SK-N-SH treated with all-trans-retinoic acid at 6 μM for 48 hours (cell line): ENCODE data around the gene CDK2.

Experiments used
- ATAC-seq: fragments of 200-7000 bp; cut with Tn5 transposase; 3 replicates; pipeline ENCODE4 v1.9.1; 2020; ENCODE audit warnings: mild to moderate bottlenecking, moderate library complexity
- ARNTL ChIP-seq: fragments of 450-650 bp; formaldehyde crosslinking; IDR thresholded peaks from 2 replicates; pipeline ENCODE4 v1.5.0; 2020; ENCODE audit warnings: low read depth, mild to moderate bottlenecking, moderate library complexity, borderline replicate concordance
- CREB5 ChIP-seq: fragments of 250-450 bp; sonication (Bioruptor Pico); IDR thresholded peaks from 2 replicates; pipeline ENCODE4 v1.5.1; 2020; ENCODE audit warnings: low read depth, mild to moderate bottlenecking, moderate library complexity
- CSDC2 ChIP-seq: fragments of 250-450 bp; sonication (Bioruptor Pico); IDR thresholded peaks from 2 replicates; pipeline ENCODE4 v1.5.0; 2020; ENCODE audit warnings: mild to moderate bottlenecking, moderate library complexity
- CSRNP3 ChIP-seq: fragments of 250-450 bp; sonication (Bioruptor Pico); IDR thresholded peaks from 2 replicates; pipeline ENCODE4 v1.5.1; 2021; ENCODE audit warnings: mild to moderate bottlenecking, moderate library complexity
- ESRRG ChIP-seq: fragments of 250-450 bp; sonication (Bioruptor Pico); IDR thresholded peaks from 2 replicates; pipeline ENCODE4 v1.6.1; 2021; ENCODE audit warnings: mild to moderate bottlenecking
- GLIS3 ChIP-seq: fragments of 250-450 bp; sonication (Bioruptor Pico); IDR thresholded peaks from 2 replicates; pipeline ENCODE4 v1.5.0; 2020; ENCODE audit warnings: mild to moderate bottlenecking, moderate library complexity
- ISL1 ChIP-seq: fragments of 250-450 bp; sonication (Bioruptor Pico); IDR thresholded peaks from 2 replicates; pipeline ENCODE4 v2.1.2; 2022; ENCODE audit warnings: mild to moderate bottlenecking, moderate library complexity
- OSR1 ChIP-seq: fragments of 250-450 bp; sonication (Bioruptor Pico); IDR thresholded peaks from 2 replicates; pipeline ENCODE4 v1.8.0; 2022; ENCODE audit warnings: moderate library complexity, mild to moderate bottlenecking, inconsistent platforms
- PATZ1 ChIP-seq: fragments of 250-450 bp; sonication (Bioruptor Pico); IDR thresholded peaks from 2 replicates; pipeline ENCODE4 v1.8.0; 2020; ENCODE audit warnings: mild to moderate bottlenecking, moderate library complexity, borderline replicate concordance
- POU6F1 ChIP-seq: fragments of 250-450 bp; sonication (Bioruptor Pico); IDR thresholded peaks from 2 replicates; pipeline ENCODE4 v1.8.0; 2021; ENCODE audit warnings: low read depth, mild to moderate bottlenecking, moderate library complexity, borderline replicate concordance
- PPARA ChIP-seq: fragments of 250-450 bp; sonication (Bioruptor Pico); IDR thresholded peaks from 2 replicates; pipeline ENCODE4 v1.5.0; 2020; ENCODE audit warnings: mild to moderate bottlenecking, borderline replicate concordance
- SNAI2 ChIP-seq: fragments of 250-450 bp; sonication (Bioruptor Pico); IDR thresholded peaks from 2 replicates; pipeline ENCODE4 v1.5.0; 2020; ENCODE audit warnings: mild to moderate bottlenecking, moderate library complexity
- TCF4 ChIP-seq: fragments of 250-450 bp; sonication (Bioruptor Pico); IDR thresholded peaks from 2 replicates; pipeline ENCODE4 v1.8.0; 2021; ENCODE audit warnings: mild to moderate bottlenecking, moderate library complexity, borderline replicate concordance
- TOX ChIP-seq: fragments of 250-450 bp; sonication (Bioruptor Pico); IDR thresholded peaks from 2 replicates; pipeline ENCODE4 v1.8.0; 2021; ENCODE audit warnings: mild to moderate bottlenecking, moderate library complexity, borderline replicate concordance
- TSHZ2 ChIP-seq: fragments of 250-450 bp; sonication (Bioruptor Pico); IDR thresholded peaks from 2 replicates; pipeline ENCODE4 v1.5.0; 2020; ENCODE audit warnings: mild to moderate bottlenecking, moderate library complexity
- ZC3H10 ChIP-seq: fragments of 250-450 bp; sonication (Bioruptor Pico); IDR thresholded peaks from 2 replicates; pipeline ENCODE4 v1.5.1; 2021; ENCODE audit warnings: mild to moderate bottlenecking, moderate library complexity
- ZFP3 ChIP-seq: fragments of 250-450 bp; sonication (Bioruptor Pico); IDR thresholded peaks from 2 replicates; pipeline ENCODE4 v1.5.0; 2020; ENCODE audit warnings: mild to moderate bottlenecking, moderate library complexity
- ZFP30 ChIP-seq: fragments of 450-650 bp; formaldehyde crosslinking; IDR thresholded peaks from 2 replicates; pipeline ENCODE4 v1.5.0; 2022; ENCODE audit warnings: mild to moderate bottlenecking, moderate library complexity
- ZNF565 ChIP-seq: fragments of 450-650 bp; formaldehyde crosslinking; conservative IDR thresholded peaks from 2 replicates; pipeline ENCODE4 v1.5.0; 2020; ENCODE audit warnings: low read depth, mild to moderate bottlenecking, moderate library complexity
- ZNF70 ChIP-seq: fragments of 450-650 bp; formaldehyde crosslinking; IDR thresholded peaks from 2 replicates; pipeline ENCODE4 v1.5.0; 2020; ENCODE audit warnings: mild to moderate bottlenecking, moderate library complexity
- ZNF8 ChIP-seq: fragments of 450-650 bp; formaldehyde crosslinking; IDR thresholded peaks from 2 replicates; pipeline ENCODE4 v1.5.0; 2020; ENCODE audit warnings: mild to moderate bottlenecking, moderate library complexity

The CDK2 gene

GRCh38 chr12:56011509-56012090 is 45.0 kb downstream of the CDK2 start:
- no peak for ATAC-seq
- TF ChIP-seq CSRNP3 (CRISPR knock-in tag) (no peak), PPARA (CRISPR knock-in tag) (no peak), PATZ1 (no peak), ISL1 (CRISPR knock-in tag) (no peak), CSDC2 (CRISPR knock-in tag) (no peak), ESRRG (CRISPR knock-in tag) (no peak), CREB5 (no peak), ZC3H10 (CRISPR knock-in tag) (no peak), ZNF8 (CRISPR knock-in tag) (no peak), ZFP30 (no peak), ZFP3 (no peak), OSR1 (CRISPR knock-in tag) (no peak), TSHZ2 (CRISPR knock-in tag) (no peak), ARNTL (CRISPR knock-in tag) (no peak), TCF4 (CRISPR knock-in tag) (no peak), ZNF565 (CRISPR knock-in tag) (no peak), SNAI2 (CRISPR knock-in tag) (no peak)
- TF ChIP-seq, all 23 proteins: peak for 0

- no peak for ATAC-seq
- no peak for TF ChIP-seq PATZ1
- no peak for TF ChIP-seq CREB5
- no peak for TF ChIP-seq OSR1 (CRISPR knock-in tag)
- TF ChIP-seq GLIS3 (CRISPR knock-in tag), result no peak
- TF ChIP-seq SNAI2 (CRISPR knock-in tag), result no peak
- TF ChIP-seq TOX (CRISPR knock-in tag), result no peak
Measured at GRCh38 chr12:56013482-56013881, 46.9 kb downstream of the CDK2 start.

- no peak for ATAC-seq
- no peak for TF ChIP-seq POU6F1 (CRISPR knock-in tag)
- no peak for TF ChIP-seq ZNF565 (CRISPR knock-in tag)
- no peak for TF ChIP-seq CSRNP3 (CRISPR knock-in tag)
- TF ChIP-seq TOX (CRISPR knock-in tag), result no peak
- no peak for TF ChIP-seq SNAI2 (CRISPR knock-in tag)
- TF ChIP-seq ZNF70, result no peak
- no peak for TF ChIP-seq ZNF8 (CRISPR knock-in tag)
- no peak for TF ChIP-seq ZFP30
- TF ChIP-seq PPARA (CRISPR knock-in tag), result no peak
- TF ChIP-seq CSDC2 (CRISPR knock-in tag), result no peak
- TF ChIP-seq PATZ1, result no peak
- no peak for TF ChIP-seq ARNTL (CRISPR knock-in tag)
Measured at GRCh38 chr12:56014205-56014604, 47.6 kb downstream of the CDK2 start.
